Fibroblast of skin of left quadriceps (primary cell): ENCODE results near the gene IL1RAPL2.
"Not testable (repeated sequence)": the region's sequence is repeated elsewhere in the genome, so short reads cannot be mapped to it uniquely, and the experiment has no call there.

Source experiments
- DNase-seq, 2 experiments: peaks; one replicate each; pipeline ENCODE4 v3.0.0-alpha.2; 2013; ENCODE audit warnings: low read depth in 2 of 2

The IL1RAPL2 gene

GRCh38 chrX:105608745-105609144, 1042.7 kb downstream of the IL1RAPL2 start:
- no peak for DNase-seq

GRCh38 chrX:105609530-105609929, 1043.5 kb downstream of the IL1RAPL2 start:
- DNase-seq, result no peak

- no peak for DNase-seq
Measured at GRCh38 chrX:105610411-105610810, 1044.4 kb downstream of the IL1RAPL2 start.

- no peak for DNase-seq
Measured at GRCh38 chrX:105618393-105619101, 1052.5 kb downstream of the IL1RAPL2 start.

GRCh38 chrX:105634180-105634579, 1068.2 kb downstream of the IL1RAPL2 start:
- no peak for DNase-seq

- no peak for DNase-seq
Measured at GRCh38 chrX:105635794-105636193, 1069.8 kb downstream of the IL1RAPL2 start.

GRCh38 chrX:105636667-105637066, 1070.7 kb downstream of the IL1RAPL2 start:
- DNase-seq, result no peak

GRCh38 chrX:105645667-105646357, 1079.8 kb downstream of the IL1RAPL2 start:
- no peak for DNase-seq

- no peak for DNase-seq
Measured at GRCh38 chrX:105646592-105647372, 1080.8 kb downstream of the IL1RAPL2 start.

- DNase-seq, result no peak
Measured at GRCh38 chrX:105647749-105648148, 1081.8 kb downstream of the IL1RAPL2 start.

- no peak for DNase-seq
Measured at GRCh38 chrX:105648732-105649131, 1082.7 kb downstream of the IL1RAPL2 start.

- DNase-seq, result no peak
Measured at GRCh38 chrX:105650577-105650976, 1084.6 kb downstream of the IL1RAPL2 start.

GRCh38 chrX:105650986-105651385, 1085.0 kb downstream of the IL1RAPL2 start:
- DNase-seq, result no peak

- no peak for DNase-seq
Measured at GRCh38 chrX:105653891-105654290, 1087.9 kb downstream of the IL1RAPL2 start.

- no peak for DNase-seq
Measured at GRCh38 chrX:105658136-105658535, 1092.1 kb downstream of the IL1RAPL2 start.

GRCh38 chrX:105662248-105662647, 1096.2 kb downstream of the IL1RAPL2 start:
- DNase-seq, result no peak

GRCh38 chrX:105664243-105664642, 1098.2 kb downstream of the IL1RAPL2 start:
- no peak for DNase-seq

GRCh38 chrX:105684288-105684687, 1118.3 kb downstream of the IL1RAPL2 start:
- not testable (repeated sequence) for DNase-seq

GRCh38 chrX:105694839-105695238, 1128.8 kb downstream of the IL1RAPL2 start:
- no peak for DNase-seq

- no peak for DNase-seq
Measured at GRCh38 chrX:105695451-105695850, 1129.5 kb downstream of the IL1RAPL2 start.

- DNase-seq, result no peak
Measured at GRCh38 chrX:105696870-105697269, 1130.9 kb downstream of the IL1RAPL2 start.

GRCh38 chrX:105697984-105698781, 1132.2 kb downstream of the IL1RAPL2 start:
- no peak for DNase-seq
